Measurements from ENCODE around the gene ISOC1. TPM values are rescaled to one million over a fixed set of nuclear protein-coding genes. Genes with fewer than 3 reads are reported as not detected.

Gene ISOC1
- total and polyA plus RNA-seq, 10 of the 15 experiments (the other 5 are each of a cell fraction or from before 2014, with no cell fraction given), result 12.6 to 61.8 (median 29.9) TPM

DNA sequence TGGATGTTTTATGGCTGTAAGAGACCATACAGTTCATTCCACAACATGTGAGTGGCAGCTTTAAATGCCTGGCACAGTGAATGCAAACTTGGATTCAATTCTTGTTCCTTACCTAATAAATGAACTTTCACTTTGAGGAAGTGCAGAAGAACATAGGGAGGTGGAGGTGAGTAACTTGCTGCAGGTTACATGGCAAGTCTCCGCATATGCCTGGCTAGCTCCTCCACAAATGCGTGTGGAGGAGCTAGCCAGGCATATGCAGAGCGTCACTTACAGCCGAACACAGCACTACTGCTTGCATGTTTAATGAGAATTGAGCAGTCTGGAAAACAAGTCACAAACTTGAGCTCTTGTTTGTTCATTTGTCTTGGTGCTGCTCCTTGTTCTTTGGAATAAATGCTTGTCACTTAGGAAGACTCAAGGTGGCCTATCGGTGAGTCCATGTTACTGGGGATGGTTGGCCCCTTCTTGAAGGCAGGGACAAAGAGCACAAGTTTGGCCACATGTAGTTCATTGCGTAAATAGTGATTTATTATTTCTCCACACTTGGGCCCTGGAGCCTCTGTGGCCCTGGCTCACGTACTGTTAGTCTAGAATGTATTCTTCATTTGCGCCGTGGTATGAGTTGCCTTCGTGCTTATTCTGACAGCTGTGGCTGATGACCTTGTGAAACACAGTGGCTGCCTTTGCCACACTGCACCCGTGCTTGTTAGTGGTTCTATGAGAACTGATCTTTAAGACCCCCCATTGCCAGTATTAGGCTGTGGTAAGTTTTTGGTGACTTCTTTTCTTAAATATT, 3.1 kb downstream of the ISOC1 start (continued):
- TF ChIP-seq REST (IDR thresholded peaks at IDR 0.05; ENCODE audit: low read depth, low read length) (no peak), RBBP5 (conservative IDR thresholded peaks at IDR 0.05) (no peak), BRCA1 (IDR thresholded peaks at IDR 0.05; ENCODE audit: low read depth, low read length) (no peak), SPI1 (IDR thresholded peaks at IDR 0.05; ENCODE audit: borderline replicate concordance, insufficient read depth, low read depth, low read length) (peak; percentile 16; the same call in 1 of the 2 replicates), TCF7 (IDR thresholded peaks at IDR 0.05; ENCODE audit: borderline replicate concordance) (no peak), TCF12 (IDR thresholded peaks at IDR 0.05; ENCODE audit: low read depth, low read length) (no peak), STAT1 (conservative IDR thresholded peaks at IDR 0.05) (no peak), NR2F1 (conservative IDR thresholded peaks at IDR 0.05) (no peak), NKRF (conservative IDR thresholded peaks at IDR 0.05) (no peak)
- TF ChIP-seq, protein P1, sequence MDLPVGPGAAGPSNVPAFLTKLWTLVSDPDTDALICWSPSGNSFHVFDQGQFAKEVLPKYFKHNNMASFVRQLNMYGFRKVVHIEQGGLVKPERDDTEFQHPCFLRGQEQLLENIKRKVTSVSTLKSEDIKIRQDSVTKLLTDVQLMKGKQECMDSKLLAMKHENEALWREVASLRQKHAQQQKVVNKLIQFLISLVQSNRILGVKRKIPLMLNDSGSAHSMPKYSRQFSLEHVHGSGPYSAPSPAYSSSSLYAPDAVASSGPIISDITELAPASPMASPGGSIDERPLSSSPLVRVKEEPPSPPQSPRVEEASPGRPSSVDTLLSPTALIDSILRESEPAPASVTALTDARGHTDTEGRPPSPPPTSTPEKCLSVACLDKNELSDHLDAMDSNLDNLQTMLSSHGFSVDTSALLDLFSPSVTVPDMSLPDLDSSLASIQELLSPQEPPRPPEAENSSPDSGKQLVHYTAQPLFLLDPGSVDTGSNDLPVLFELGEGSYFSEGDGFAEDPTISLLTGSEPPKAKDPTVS (IDR thresholded peaks at IDR 0.05; ENCODE audit: low read depth, low read length), result no peak
